Right atrium auricular region (tissue), 2 donors: ENCODE data around the gene BAG5. TPM values are rescaled to one million over a fixed set of nuclear protein-coding genes. Genes with fewer than 3 reads are reported as not detected.

Experiments
- DNase-seq: peaks from one replicate; pipeline ENCODE4 v3.0.0-alpha.2; 2019; ENCODE audit warnings: low spot score
- H3K27ac ChIP-seq, 2 donors: fragments of 200-600 bp; sonication (generic); 1 replicate in 1 of 2; 2 replicates in 1 of 2; pipeline ENCODE4 v1.5.1; 2016 to 2019
- H3K27me3 ChIP-seq, 2 donors: fragments of 200-600 bp; sonication (generic); one replicate each; pipeline versions ENCODE4 v1.5.1 to v1.6.0; 2017 to 2019
- H3K36me3 ChIP-seq: fragments of 200-600 bp; sonication (generic); one replicate; pipeline ENCODE4 v1.5.1; 2016
- H3K4me1 ChIP-seq, 2 donors: fragments of 200-600 bp; sonication (generic); one replicate each; pipeline versions ENCODE4 v1.5.1 to v1.6.0; 2017 to 2019
- H3K4me3 ChIP-seq, 2 donors: fragments of 200-600 bp; sonication (generic); 1 replicate in 1 of 2; 2 replicates in 1 of 2; pipeline ENCODE4 v1.5.1; 2017 to 2019; ENCODE audit warnings: mild to moderate bottlenecking in 1 of 2, moderate library complexity in 1 of 2
- H3K9me3 ChIP-seq, 2 donors: fragments of 200-600 bp; sonication (generic); one replicate each; pipeline ENCODE4 v1.5.1; 2019
- total RNA-seq, 2 donors: library from RNA; depleted of rRNA; stranded (reverse); fragments of >200 nt; gene quantifications; one replicate each; pipeline ENCODE4 v1.1.0, GENCODE V29; 2016
- TF ChIP-seq, protein P1 (sequence below), 2 donors: fragments of 200-600 bp; sonication (generic); IDR thresholded peaks; one replicate each; pipeline ENCODE4 v1.5.1; 2019; ENCODE audit warnings: antibody characterized with exemption in 2 of 2

The BAG5 gene
- total RNA-seq, 2 donors from 2014 or later: 16.1 to 17.7 TPM

GRCh38 chr14:103561381-103562178, 877 bp downstream of the BAG5 start:
- Histone ChIP-seq H3K36me3 (peaks cover 14% of the 10 kb centered on the region), H3K27me3 (no peaks in the 10 kb centered on the region), H3K27ac (peak overlapping the region; percentile 88 to 95), H3K9me3 (no peaks in the 10 kb centered on the region), H3K4me3 (peak overlapping the region; percentile 97 to 99), H3K4me1 (peaks cover 0 to 64% of the 10 kb centered on the region in 2 donors)
- DNase-seq: no peak
- TF ChIP-seq, protein P1, sequence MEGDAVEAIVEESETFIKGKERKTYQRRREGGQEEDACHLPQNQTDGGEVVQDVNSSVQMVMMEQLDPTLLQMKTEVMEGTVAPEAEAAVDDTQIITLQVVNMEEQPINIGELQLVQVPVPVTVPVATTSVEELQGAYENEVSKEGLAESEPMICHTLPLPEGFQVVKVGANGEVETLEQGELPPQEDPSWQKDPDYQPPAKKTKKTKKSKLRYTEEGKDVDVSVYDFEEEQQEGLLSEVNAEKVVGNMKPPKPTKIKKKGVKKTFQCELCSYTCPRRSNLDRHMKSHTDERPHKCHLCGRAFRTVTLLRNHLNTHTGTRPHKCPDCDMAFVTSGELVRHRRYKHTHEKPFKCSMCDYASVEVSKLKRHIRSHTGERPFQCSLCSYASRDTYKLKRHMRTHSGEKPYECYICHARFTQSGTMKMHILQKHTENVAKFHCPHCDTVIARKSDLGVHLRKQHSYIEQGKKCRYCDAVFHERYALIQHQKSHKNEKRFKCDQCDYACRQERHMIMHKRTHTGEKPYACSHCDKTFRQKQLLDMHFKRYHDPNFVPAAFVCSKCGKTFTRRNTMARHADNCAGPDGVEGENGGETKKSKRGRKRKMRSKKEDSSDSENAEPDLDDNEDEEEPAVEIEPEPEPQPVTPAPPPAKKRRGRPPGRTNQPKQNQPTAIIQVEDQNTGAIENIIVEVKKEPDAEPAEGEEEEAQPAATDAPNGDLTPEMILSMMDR (IDR thresholded peaks at IDR 0.05): no peak

- peaks cover 14% of the 10 kb centered on the region for H3K36me3 ChIP-seq
- no peaks in the 10 kb centered on the region for H3K9me3 ChIP-seq
- no peak overlapping the region for H3K4me3 ChIP-seq
- H3K27ac ChIP-seq: no peak overlapping the region
- H3K27me3 ChIP-seq: no peaks in the 10 kb centered on the region
- TF ChIP-seq, protein P1 (IDR thresholded peaks at IDR 0.05): no peak
- peaks cover 0 to 68% of the 10 kb centered on the region in 2 donors for H3K4me1 ChIP-seq
- DNase-seq: no peak
Measured at GRCh38 chr14:103560691-103561090, 1.8 kb downstream of the BAG5 start.

GRCh38 chr14:103559766-103560165, 2.7 kb downstream of the BAG5 start:
- Histone ChIP-seq H3K4me1 (peaks cover 0 to 70% of the 10 kb centered on the region in 2 donors), H3K27me3 (no peaks in the 10 kb centered on the region), H3K4me3 (no peak overlapping the region), H3K27ac (no peak overlapping the region), H3K36me3 (peaks cover 14% of the 10 kb centered on the region), H3K9me3 (no peaks in the 10 kb centered on the region)
- DNase-seq: no peak
- TF ChIP-seq, protein P1 (IDR thresholded peaks at IDR 0.05): no peak

GRCh38 chr14:103558071-103558882, 4.2 kb downstream of the BAG5 start:
- Histone ChIP-seq H3K9me3 (no peaks in the 10 kb centered on the region), H3K36me3 (peaks cover 14% of the 10 kb centered on the region), H3K27me3 (no peaks in the 10 kb centered on the region), H3K4me1 (peaks cover 0 to 63% of the 10 kb centered on the region in 2 donors), H3K27ac (peak overlapping the region; percentile 15 to 55), H3K4me3 (no peak overlapping the region)
- TF ChIP-seq, protein P1 (IDR thresholded peaks at IDR 0.05): no peak
- no peak for DNase-seq

DNA sequence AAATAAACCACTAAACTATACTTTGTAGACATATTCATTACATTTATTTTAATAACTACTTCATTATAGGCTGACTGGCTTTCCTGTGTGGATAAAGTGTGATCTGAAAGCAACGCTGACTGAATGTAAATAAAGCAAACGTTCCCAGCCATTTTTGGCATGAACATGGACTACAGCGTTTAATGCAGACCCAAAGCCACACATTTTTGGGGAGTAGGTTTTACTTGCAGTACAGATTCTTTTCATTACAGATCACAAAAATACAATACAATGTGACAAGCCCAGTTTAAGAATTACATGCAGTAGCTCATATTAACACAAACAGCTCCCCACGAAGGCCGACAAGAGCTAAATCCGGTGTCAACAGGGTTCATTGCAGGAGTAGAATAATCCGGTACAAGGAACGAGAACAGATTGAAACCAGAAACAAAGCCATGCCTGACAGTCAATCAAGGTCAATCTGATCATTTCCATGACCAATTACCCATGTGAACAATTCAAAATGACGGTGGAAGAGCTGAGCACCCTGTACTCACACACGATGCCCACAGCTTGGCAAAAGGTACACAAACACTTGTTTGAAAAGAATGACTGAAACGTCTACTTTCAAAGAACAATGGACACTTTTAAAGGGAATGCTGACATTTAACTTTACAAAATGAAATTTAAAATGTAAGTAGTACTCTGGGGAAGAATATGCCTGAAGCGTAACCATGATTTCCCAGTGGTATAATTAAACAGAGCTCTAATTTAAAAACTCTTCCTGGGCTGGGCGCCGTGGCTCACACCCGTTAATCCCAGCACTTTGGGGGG, 5.3 kb downstream of the BAG5 start:
- Histone ChIP-seq H3K4me3 (no peak overlapping the region), H3K4me1 (peaks cover 0 to 73% of the 10 kb centered on the region in 2 donors), H3K9me3 (no peaks in the 10 kb centered on the region), H3K27me3 (no peaks in the 10 kb centered on the region), H3K27ac (peak overlapping the region; percentile 48 to 55), H3K36me3 (peaks cover 14% of the 10 kb centered on the region)
- TF ChIP-seq, protein P1 (IDR thresholded peaks at IDR 0.05): no peak
- no peak for DNase-seq
